HG03139 (cell line): ENCODE measurements around the gene SLAMF1.
"Not testable (repeated sequence)": the region's sequence is repeated elsewhere in the genome, so short reads cannot be mapped to it uniquely, and the experiment has no call there.

Experiments
- ATAC-seq: cut with Tn5 transposase; IDR thresholded peaks from one replicate; pipeline ENCODE4 v1.9.1; 2021; ENCODE audit not compliant: unreplicated experiment

The SLAMF1 gene

GRCh38 chr1:160665330-160666078 lies 18.7 kb upstream of the SLAMF1 start:
- no peak for ATAC-seq

- ATAC-seq: peak; percentile 63
Observed at GRCh38 chr1:160664573-160665051, 17.8 kb upstream of the SLAMF1 start.

- ATAC-seq: no peak
Observed at GRCh38 chr1:160662910-160663309, 16.1 kb upstream of the SLAMF1 start.

- no peak for ATAC-seq
Observed at GRCh38 chr1:160659566-160659965, 12.7 kb upstream of the SLAMF1 start.

GRCh38 chr1:160658814-160659193 lies 12.0 kb upstream of the SLAMF1 start:
- no peak for ATAC-seq

- ATAC-seq: no peak
Observed at GRCh38 chr1:160658162-160658813, 11.4 kb upstream of the SLAMF1 start.

GRCh38 chr1:160657250-160657781 lies 10.5 kb upstream of the SLAMF1 start:
- no peak for ATAC-seq

- no peak for ATAC-seq
Observed at GRCh38 chr1:160656737-160657136, 9.9 kb upstream of the SLAMF1 start.

- ATAC-seq: no peak
Observed at GRCh38 chr1:160653620-160654016, 6.8 kb upstream of the SLAMF1 start.

- no peak for ATAC-seq
Observed at GRCh38 chr1:160652924-160653619, 6.2 kb upstream of the SLAMF1 start.

- not testable (repeated sequence) for ATAC-seq
Observed at GRCh38 chr1:160652065-160652641, 5.3 kb upstream of the SLAMF1 start.

GRCh38 chr1:160651433-160652064 lies 4.7 kb upstream of the SLAMF1 start:
- ATAC-seq: no peak

GRCh38 chr1:160647329-160647720 lies 481 bp upstream of the SLAMF1 start:
- peak; percentile 4 for ATAC-seq

GRCh38 chr1:160646180-160646579 lies 664 bp downstream of the SLAMF1 start:
- ATAC-seq: no peak

- ATAC-seq: no peak
Observed at GRCh38 chr1:160645386-160646130, 1.3 kb downstream of the SLAMF1 start.

GRCh38 chr1:160644399-160644798 lies 2.4 kb downstream of the SLAMF1 start:
- ATAC-seq: no peak

GRCh38 chr1:160643138-160643537 lies 3.7 kb downstream of the SLAMF1 start:
- ATAC-seq: no peak

GRCh38 chr1:160642281-160642644 lies 4.6 kb downstream of the SLAMF1 start:
- ATAC-seq: no peak

GRCh38 chr1:160641323-160642280 lies 5.2 kb downstream of the SLAMF1 start:
- ATAC-seq: no peak
